OCI-LY3 (cell line): ENCODE data around the gene LRRC7.

Experiments
- H2AFZ ChIP-seq: fragments of 200-600, 300-600 bp; shearing (Covaris generic); 2 replicates; pipeline ENCODE4 v1.6.0; 2014; ENCODE audit warnings: antibody characterized with exemption, low read depth, low read length
- H3K27ac ChIP-seq: fragments of 200-600, 300-600 bp; sonication (generic); 2 replicates; pipeline ENCODE4 v1.5.1; 2014; ENCODE audit warnings: mild to moderate bottlenecking, low read length, moderate library complexity, mixed read lengths
- H3K27me3 ChIP-seq: fragments of 200-600, 300-600 bp; sonication (generic); 2 replicates; pipeline ENCODE4 v1.6.1; 2014; ENCODE audit warnings: low read depth, low read length, mixed read lengths
- H3K36me3 ChIP-seq: fragments of 200-600, 300-600 bp; sonication (generic); replicated peaks from 2 replicates; pipeline ENCODE3; 2014; ENCODE audit warnings: low read depth, low read length, mixed read lengths
- H3K4me1 ChIP-seq: fragments of 300-600, 200-600 bp; sonication (generic); 2 replicates; pipeline ENCODE4 v1.6.1; 2014; ENCODE audit warnings: low read length, mixed read lengths
- H3K4me2 ChIP-seq: fragments of 200-600, 300-600 bp; sonication (generic); 2 replicates; pipeline ENCODE4 v1.6.1; 2014; ENCODE audit warnings: low read length, mixed read lengths
- H3K4me3 ChIP-seq: fragments of 300-600, 200-600 bp; sonication (generic); 2 replicates; pipeline ENCODE4 v1.5.1; 2014; ENCODE audit warnings: antibody characterized with exemption, mild to moderate bottlenecking, low read length, moderate library complexity
- H3K79me2 ChIP-seq: fragments of 300-600, 200-600 bp; shearing (Covaris generic); 2 replicates; pipeline ENCODE4 v1.6.1; 2014; ENCODE audit warnings: mild to moderate bottlenecking, low read length, mixed read lengths
- H3K9ac ChIP-seq: fragments of 300-600, 200-600 bp; shearing (Covaris generic); 2 replicates; pipeline ENCODE4 v1.6.0; 2014; ENCODE audit warnings: mild to moderate bottlenecking, low read length, moderate library complexity
- H3K9me3 ChIP-seq: fragments of 200-600, 300-600 bp; shearing (Covaris generic); 2 replicates; pipeline ENCODE4 v1.6.1; 2014; ENCODE audit warnings: low read length, mixed read lengths; ENCODE audit not compliant: insufficient read depth
- H4K20me1 ChIP-seq: fragments of 200-600, 300-600 bp; sonication (generic); 2 replicates; pipeline ENCODE4 v1.6.1; 2016; ENCODE audit warnings: low read length, mixed read lengths; ENCODE audit not compliant: insufficient read depth
- CTCF ChIP-seq: fragments of 200-600, 300-600 bp; sonication (generic); IDR thresholded peaks from 2 replicates; pipeline ENCODE4 v1.5.1; 2014; ENCODE audit warnings: antibody characterized with exemption, low read length, low read depth
- EZH2phosphoT487 ChIP-seq: fragments of 200-600 bp; shearing (Covaris generic); IDR thresholded peaks from 2 replicates; pipeline ENCODE4 v1.6.1; 2018; ENCODE audit warnings: antibody characterized with exemption, mixed run types, low read depth

LRRC7 gene

GRCh38 chr1:69728206-69728605 is 160.5 kb downstream of the LRRC7 start:
- Histone ChIP-seq H3K27ac (no peak overlapping the region), H3K4me1 (no peaks in the 10 kb centered on the region), H3K36me3 (no peaks in the 10 kb centered on the region), H2AFZ (no peak overlapping the region), H3K4me2 (no peak overlapping the region), H3K27me3 (no peaks in the 10 kb centered on the region), H3K4me3 (no peak overlapping the region), H3K9ac (no peak overlapping the region), H4K20me1 (no peaks in the 10 kb centered on the region), H3K9me3 (no peaks in the 10 kb centered on the region), H3K79me2 (no peaks in the 10 kb centered on the region)
- no peak for TF ChIP-seq EZH2phosphoT487
- no peak for TF ChIP-seq CTCF

GRCh38 chr1:69733061-69733460 is 165.3 kb downstream of the LRRC7 start:
- no peaks in the 10 kb centered on the region for H3K9me3 ChIP-seq
- no peak overlapping the region for H2AFZ ChIP-seq
- no peaks in the 10 kb centered on the region for H3K36me3 ChIP-seq
- no peaks in the 10 kb centered on the region for H3K4me1 ChIP-seq
- no peak overlapping the region for H3K4me2 ChIP-seq
- no peaks in the 10 kb centered on the region for H3K79me2 ChIP-seq
- H3K9ac ChIP-seq, result no peak overlapping the region
- TF ChIP-seq EZH2phosphoT487 (no peak), CTCF (no peak)
- no peaks in the 10 kb centered on the region for H4K20me1 ChIP-seq
- H3K27me3 ChIP-seq, result no peaks in the 10 kb centered on the region
- no peak overlapping the region for H3K4me3 ChIP-seq
- no peak overlapping the region for H3K27ac ChIP-seq

GRCh38 chr1:69737527-69738185 is 169.9 kb downstream of the LRRC7 start:
- Histone ChIP-seq H3K4me1 (no peaks in the 10 kb centered on the region), H3K36me3 (no peaks in the 10 kb centered on the region), H3K9ac (no peak overlapping the region), H3K4me2 (no peak overlapping the region), H3K27ac (no peak overlapping the region), H3K4me3 (no peak overlapping the region), H3K27me3 (no peaks in the 10 kb centered on the region), H3K9me3 (no peaks in the 10 kb centered on the region), H4K20me1 (no peaks in the 10 kb centered on the region), H2AFZ (no peak overlapping the region), H3K79me2 (no peaks in the 10 kb centered on the region)
- TF ChIP-seq EZH2phosphoT487 (no peak), CTCF (peak; percentile 81)

- Histone ChIP-seq H3K4me1 (no peaks in the 10 kb centered on the region), H3K79me2 (no peaks in the 10 kb centered on the region), H2AFZ (no peak overlapping the region), H3K27me3 (no peaks in the 10 kb centered on the region), H3K9ac (no peak overlapping the region), H3K9me3 (no peaks in the 10 kb centered on the region), H4K20me1 (no peaks in the 10 kb centered on the region), H3K4me3 (no peak overlapping the region), H3K27ac (no peak overlapping the region), H3K4me2 (no peak overlapping the region), H3K36me3 (no peaks in the 10 kb centered on the region)
- TF ChIP-seq CTCF, result no peak
- TF ChIP-seq EZH2phosphoT487, result no peak
These were observed 170.9 kb downstream of the LRRC7 start for GRCh38 chr1:69738458-69739250.
